K562 (cell line): Measurements from ENCODE around the gene DNM1. TPM values are rescaled to one million over a fixed set of nuclear protein-coding genes. Genes with fewer than 3 reads are reported as not detected.

ENCODE experiments used
- ATF1 ChIP-seq, 2 experiments: fragments of 450-650 bp in 1 of 2; IDR thresholded peaks; 2 replicates each; pipeline ENCODE4 v1.6.1; 2016; ENCODE audit warnings: missing compliant biosample characterization in 1 of 2, missing genetic modification characterization in 1 of 2
- BRF1 ChIP-seq: IDR thresholded peaks from 3 replicates; pipeline ENCODE4 v1.6.1; 2011; ENCODE audit warnings: borderline replicate concordance, mild to moderate bottlenecking; ENCODE audit not compliant: insufficient read length; ENCODE audit errors: extremely low read depth
- CBX2 ChIP-seq: fragments of 200-600 bp; sonication (generic); IDR thresholded peaks from one replicate; pipeline ENCODE4 v1.6.1; 2012; ENCODE audit warnings: mild to moderate bottlenecking, low read length, inconsistent platforms; ENCODE audit not compliant: insufficient read depth, poor library complexity, severe bottlenecking
- COPS2 ChIP-seq: fragments of 450-650 bp; conservative IDR thresholded peaks from 2 replicates; pipeline ENCODE4 v1.6.1; 2016; ENCODE audit warnings: mild to moderate bottlenecking, moderate library complexity
- CREB1 ChIP-seq, 2 experiments: sonication (generic) in 1 of 2; formaldehyde crosslinking in 1 of 2; IDR thresholded peaks; 2 replicates each; pipeline versions ENCODE4 v1.6.1 to v1.8.0; 2012 to 2022; ENCODE audit warnings: inconsistent platforms in 1 of 2, mild to moderate bottlenecking in 1 of 2, missing genetic modification reagents in 1 of 2, moderate library complexity in 1 of 2
- ELK3 ChIP-seq: fragments of 450-650 bp; formaldehyde crosslinking; IDR thresholded peaks from 2 replicates; pipeline ENCODE4 v1.4.0; 2020; ENCODE audit warnings: mild to moderate bottlenecking
- ETS2 ChIP-seq: IDR thresholded peaks from 2 replicates; pipeline ENCODE4 v1.6.1; 2016; ENCODE audit warnings: borderline replicate concordance, missing genetic modification characterization, mild to moderate bottlenecking, moderate library complexity, missing compliant biosample characterization; ENCODE audit not compliant: poor library complexity, severe bottlenecking
- HINFP ChIP-seq: fragments of 450-650 bp; conservative IDR thresholded peaks from 2 replicates; pipeline ENCODE4 v1.6.1; 2016; ENCODE audit warnings: missing genetic modification characterization, low read depth, mild to moderate bottlenecking, control low read depth, missing compliant biosample characterization
- HMG20A ChIP-seq: fragments of 450-650 bp; formaldehyde crosslinking; conservative IDR thresholded peaks from 2 replicates; pipeline ENCODE4 v1.4.0; 2020; ENCODE audit warnings: mild to moderate bottlenecking, mixed read lengths
- HNRNPUL1 ChIP-seq: fragments of 200-400 bp; formaldehyde crosslinking; IDR thresholded peaks from 2 replicates; pipeline ENCODE4 v1.6.1; 2017; ENCODE audit warnings: low read length
- KLF16 ChIP-seq: IDR thresholded peaks from 2 replicates; pipeline ENCODE4 v1.6.1; 2016; ENCODE audit warnings: antibody characterized with exemption
- NFIX ChIP-seq: fragments of 250-450 bp; sonication (Bioruptor Pico); IDR thresholded peaks from 2 replicates; pipeline ENCODE4 v1.4.0; 2020; ENCODE audit warnings: low read depth, mild to moderate bottlenecking, moderate library complexity
- NFXL1 ChIP-seq: fragments of 450-650 bp; formaldehyde crosslinking; IDR thresholded peaks from 2 replicates; pipeline ENCODE4 v1.4.0; 2021; ENCODE audit warnings: mild to moderate bottlenecking
- POLR2AphosphoS5 ChIP-seq: IDR thresholded peaks from 2 replicates; pipeline ENCODE4 v1.6.1; 2011; ENCODE audit warnings: mild to moderate bottlenecking, low read depth, low read length, moderate library complexity; ENCODE audit not compliant: control insufficient read depth, insufficient read depth
- RBM39 ChIP-seq: fragments of 200-400 bp; formaldehyde crosslinking; optimal IDR thresholded peaks from 2 replicates; pipeline ENCODE3; 2018; ENCODE audit warnings: low read depth, low read length
- SREBF2 ChIP-seq: sonication (generic); formaldehyde crosslinking; IDR thresholded peaks from 2 replicates; pipeline ENCODE4 v1.4.0; 2020; ENCODE audit warnings: mild to moderate bottlenecking, missing genetic modification reagents
- TAF15 ChIP-seq: fragments of 200-400 bp; formaldehyde crosslinking; IDR thresholded peaks from 2 replicates; pipeline ENCODE4 v1.6.1; 2017; ENCODE audit warnings: mild to moderate bottlenecking, low read depth, low read length, moderate library complexity
- TAF7 ChIP-seq: fragments of 450-650 bp; IDR thresholded peaks from 2 replicates; pipeline ENCODE4 v1.6.1; 2016; ENCODE audit warnings: missing genetic modification characterization, missing compliant biosample characterization
- TARDBP ChIP-seq: fragments of 450-650 bp; IDR thresholded peaks from 2 replicates; pipeline ENCODE4 v1.6.1; 2016
- ZBTB17 ChIP-seq: fragments of 450-650 bp; formaldehyde crosslinking; IDR thresholded peaks from 2 replicates; pipeline ENCODE4 v1.4.0; 2020; ENCODE audit warnings: mild to moderate bottlenecking
- ZBTB9 ChIP-seq: fragments of 450-650 bp; formaldehyde crosslinking; IDR thresholded peaks from 2 replicates; pipeline ENCODE4 v1.4.0; 2020; ENCODE audit warnings: mild to moderate bottlenecking, moderate library complexity
- ZFPM2 ChIP-seq: fragments of 250-450 bp; sonication (Bioruptor Pico); IDR thresholded peaks from 2 replicates; pipeline ENCODE4 v1.5.1; 2022; ENCODE audit warnings: mild to moderate bottlenecking
- ZNF12 ChIP-seq: sonication (generic); formaldehyde crosslinking; IDR thresholded peaks from 2 replicates; pipeline ENCODE4 v1.4.0; 2020; ENCODE audit warnings: mild to moderate bottlenecking, missing genetic modification reagents
- ZNF311 ChIP-seq: fragments of 250-450 bp; sonication (Bioruptor Pico); IDR thresholded peaks from 2 replicates; pipeline ENCODE4 v1.4.0; 2020; ENCODE audit warnings: mild to moderate bottlenecking, moderate library complexity
- ZNF695 ChIP-seq: fragments of 450-650 bp; formaldehyde crosslinking; IDR thresholded peaks from 2 replicates; pipeline ENCODE4 v1.4.0; 2020; ENCODE audit warnings: mild to moderate bottlenecking, moderate library complexity
- ZNF79 ChIP-seq: fragments of 250-450 bp; sonication (Bioruptor Pico); IDR thresholded peaks from 2 replicates; pipeline ENCODE4 v1.4.0; 2020; ENCODE audit warnings: low read depth, mild to moderate bottlenecking, moderate library complexity
- polyA plus RNA-seq, 8 experiments: library from polyadenylated mRNA; depleted of rRNA in 4 of 8; stranded (reverse) in 5 of 8; unstranded in 3 of 8; fragments of >200 nt; fragmentation: Nextera tagmentation in 2 of 8; fragmentation: Illumina TruSeq in 1 of 8; extraction: Ambion mirVana in 2 of 8; extraction: Trizol in 1 of 8; gene quantifications; 2 replicates each; pipeline versions ENCODE4 v1.2.1 to v1.2.3, GENCODE V29; 2011 to 2014; ENCODE audit warnings: inconsistent platforms in 1 of 8, missing spikeins in 1 of 8
- total RNA-seq, 7 experiments: library from RNA; depleted of rRNA in 6 of 7; stranded (reverse); fragments of >200 nt in 6 of 7; fragmentation: Illumina TruSeq in 2 of 7; extraction: Trizol in 2 of 7; gene quantifications; 2 replicates each; pipeline versions ENCODE4 v1.2.1 to v1.2.3, GENCODE V29; 2011 to 2021; ENCODE audit warnings: low replicate concordance in 1 of 7

The DNM1 gene
- total and polyA plus RNA-seq, 9 of the 15 experiments (the other 6 are each of a cell fraction or from before 2014, with no cell fraction given): 0.39 to 23.1 (median 9.1) TPM

GRCh38 chr9:128245421-128246151, 42.4 kb downstream of the DNM1 start (continued):
- TF ChIP-seq ZBTB9 (CRISPR knock-in tag) (0 out of 2 replicates have a peak, but pooled peaks have one; percentile 23), ZNF695 (CRISPR knock-in tag) (0 out of 2 replicates have a peak, but pooled peaks have one; percentile 73), ZNF79 (no peak), TARDBP (no peak), ZFPM2 (CRISPR knock-in tag) (no peak), CREB1 (IDR thresholded peaks at IDR 0.05) (0 out of 2 replicates have a peak, but pooled peaks have one; percentile 14), CREB1 (CRISPR knock-in tag; IDR thresholded peaks at IDR 0.05) (no peak), COPS2 (no peak), ZBTB17 (CRISPR knock-in tag) (peak; percentile 62; the same call in 1 of the 2 replicates), HMG20A (CRISPR knock-in tag) (no peak), ETS2 (tag) (no peak), KLF16 (no peak), SREBF2 (CRISPR knock-in tag) (no peak), BRF1 (no peak), POLR2AphosphoS5 (no peak), TAF15 (0 out of 2 replicates have a peak, but pooled peaks have one; percentile 19), CBX2 (no peak), ELK3 (CRISPR knock-in tag) (no peak), ATF1 (CRISPR knock-in tag; IDR thresholded peaks at IDR 0.05) (no peak), ATF1 (tag; IDR thresholded peaks at IDR 0.05) (0 out of 2 replicates have a peak, but pooled peaks have one; percentile 32), HINFP (tag) (no peak), TAF7 (tag) (no peak), HNRNPUL1 (no peak), NFIX (CRISPR knock-in tag) (no peak), NFXL1 (CRISPR knock-in tag) (no peak), ZNF12 (CRISPR knock-in tag) (no peak), RBM39 (no peak), ZNF311 (CRISPR knock-in tag) (peak; percentile 45; the same call in 1 of the 2 replicates)
